Loucy (cell line): Measurements from ENCODE around the gene ANTXR2.

ENCODE experiments used
- EZH2phosphoT487 ChIP-seq: fragments of 200-600 bp; IDR thresholded peaks from 2 replicates; pipeline ENCODE4 v1.6.1; 2018; ENCODE audit warnings: antibody characterized with exemption, mild to moderate bottlenecking, moderate library complexity, borderline replicate concordance
- TF ChIP-seq, protein P1 (sequence below): fragments of 200-600 bp; sonication (generic); conservative IDR thresholded peaks from 2 replicates; pipeline ENCODE4 v1.5.1; 2014; ENCODE audit warnings: mild to moderate bottlenecking, antibody characterized with exemption, low read length

DNA sequence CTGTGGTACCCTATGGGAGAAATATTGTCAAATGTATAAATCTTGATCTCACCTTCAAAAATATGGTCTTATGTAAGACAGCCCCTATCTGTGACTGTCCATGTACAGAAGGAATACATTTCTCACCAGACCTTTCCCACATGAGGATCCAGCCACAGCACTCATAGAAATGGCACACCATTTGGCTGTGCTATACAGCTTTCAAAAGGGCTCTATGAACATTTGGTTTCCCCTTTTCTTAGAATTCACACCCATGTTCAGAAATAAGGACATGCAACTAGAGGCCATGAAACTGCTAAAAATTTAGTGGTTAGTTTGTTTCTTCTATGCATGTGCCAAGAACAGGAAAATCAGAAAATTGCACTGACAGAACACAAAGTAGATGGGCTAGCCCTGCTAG, 62.7 kb downstream of the ANTXR2 start:
- TF ChIP-seq, protein P1, sequence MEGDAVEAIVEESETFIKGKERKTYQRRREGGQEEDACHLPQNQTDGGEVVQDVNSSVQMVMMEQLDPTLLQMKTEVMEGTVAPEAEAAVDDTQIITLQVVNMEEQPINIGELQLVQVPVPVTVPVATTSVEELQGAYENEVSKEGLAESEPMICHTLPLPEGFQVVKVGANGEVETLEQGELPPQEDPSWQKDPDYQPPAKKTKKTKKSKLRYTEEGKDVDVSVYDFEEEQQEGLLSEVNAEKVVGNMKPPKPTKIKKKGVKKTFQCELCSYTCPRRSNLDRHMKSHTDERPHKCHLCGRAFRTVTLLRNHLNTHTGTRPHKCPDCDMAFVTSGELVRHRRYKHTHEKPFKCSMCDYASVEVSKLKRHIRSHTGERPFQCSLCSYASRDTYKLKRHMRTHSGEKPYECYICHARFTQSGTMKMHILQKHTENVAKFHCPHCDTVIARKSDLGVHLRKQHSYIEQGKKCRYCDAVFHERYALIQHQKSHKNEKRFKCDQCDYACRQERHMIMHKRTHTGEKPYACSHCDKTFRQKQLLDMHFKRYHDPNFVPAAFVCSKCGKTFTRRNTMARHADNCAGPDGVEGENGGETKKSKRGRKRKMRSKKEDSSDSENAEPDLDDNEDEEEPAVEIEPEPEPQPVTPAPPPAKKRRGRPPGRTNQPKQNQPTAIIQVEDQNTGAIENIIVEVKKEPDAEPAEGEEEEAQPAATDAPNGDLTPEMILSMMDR = no peak
- TF ChIP-seq EZH2phosphoT487 = no peak
